T-cell (primary cell): ENCODE data around the gene CLCNKB. TPM values are rescaled to one million over a fixed set of nuclear protein-coding genes. Genes with fewer than 3 reads are reported as not detected.
"Not testable (repeated sequence)": the region's sequence is repeated elsewhere in the genome, so short reads cannot be mapped to it uniquely, and the experiment has no call there.

Experiments
- ATAC-seq, 4 experiments: fragments of 200-7000 bp in 3 of 4; fragments of 150-1000 bp in 1 of 4; cut with Tn5 transposase; replicated peaks in 1 of 4; 1 replicate in 3 of 4; 2 replicates in 1 of 4; pipeline ENCODE4 v1.10.0; 2021; ENCODE audit warnings: moderate library complexity in 3 of 4, mild to moderate bottlenecking in 2 of 4, moderate number of reproducible peaks in 1 of 4
- CTCF ChIA-PET, 2 donors: fragments of 300-600 bp; sonication (Branson Sonifier 250); formaldehyde crosslinking; loops; one replicate each; lab custom pipeline; 2022; ENCODE audit warnings: antibody characterized with exemption in 2 of 2; lab: Charles Lee
- POLR2A ChIA-PET, 2 donors: fragments of 300-600 bp; sonication (Branson Sonifier 250); formaldehyde crosslinking; loops; one replicate each; lab custom pipeline; 2022; ENCODE audit warnings: antibody characterized with exemption in 2 of 2; lab: Charles Lee
- DNase-seq, 35 experiments: peaks; one replicate each; pipeline versions ENCODE4 v3.0.0 to v3.0.0-alpha.2; 2013 to 2023
- H3K27ac ChIP-seq: one replicate; pipeline ENCODE4 v1.5.1; 2013; ENCODE audit warnings: low read length
- H3K27me3 ChIP-seq, 2 experiments: replicated peaks in 1 of 2; 1 replicate in 1 of 2; 2 replicates in 1 of 2; pipeline versions ENCODE4 v1.6.1 to v1.7.0; 2013; ENCODE audit warnings: low read length in 1 of 2, mixed read lengths in 1 of 2; ENCODE audit not compliant: control insufficient read depth in 2 of 2, insufficient read depth in 2 of 2; ENCODE audit errors: extremely low read depth in 1 of 2
- H3K36me3 ChIP-seq, 2 donors: 1 replicate in 1 of 2; 2 replicates in 1 of 2; pipeline versions ENCODE4 v1.6.1 to v1.7.0; 2013; ENCODE audit warnings: low read length in 1 of 2; ENCODE audit not compliant: control insufficient read depth in 2 of 2, insufficient read depth in 1 of 2; ENCODE audit errors: extremely low read depth in 1 of 2
- H3K4me1 ChIP-seq, 2 experiments: 1 replicate in 1 of 2; 2 replicates in 1 of 2; pipeline versions ENCODE4 v1.6.1 to v1.7.0; 2013; ENCODE audit warnings: low read length in 2 of 2, mixed read lengths in 1 of 2; ENCODE audit not compliant: insufficient read depth in 2 of 2, control insufficient read depth in 1 of 2; ENCODE audit errors: extremely low read depth in 1 of 2
- H3K4me3 ChIP-seq, 2 donors: 1 replicate in 1 of 2; 2 replicates in 1 of 2; pipeline versions ENCODE4 v1.5.1 to v1.7.0; 2013; ENCODE audit warnings: mild to moderate bottlenecking in 2 of 2, low read length in 1 of 2, moderate library complexity in 1 of 2; ENCODE audit not compliant: control insufficient read depth in 1 of 2; ENCODE audit errors: extremely low read depth in 1 of 2
- H3K9me3 ChIP-seq: 2 replicates; pipeline ENCODE4 v1.7.0; 2013
- H3K27ac Mint-ChIP-seq, 2 donors: one replicate each; pipeline ENCODE4 v1.8.0; 2020 to 2021; ENCODE audit warnings: mild to moderate bottlenecking in 2 of 2, mixed read lengths in 2 of 2
- H3K27me3 Mint-ChIP-seq, 2 donors: one replicate each; pipeline ENCODE4 v1.8.0; 2021 to 2022; ENCODE audit warnings: mixed read lengths in 2 of 2
- H3K36me3 Mint-ChIP-seq: one replicate; pipeline ENCODE4 v1.8.0; 2021; ENCODE audit warnings: mixed read lengths
- H3K4me1 Mint-ChIP-seq, 3 donors: one replicate each; pipeline ENCODE4 v1.8.0; 2020 to 2022; ENCODE audit warnings: mixed read lengths in 3 of 3, mild to moderate bottlenecking in 1 of 3
- H3K4me3 Mint-ChIP-seq, 3 donors: one replicate each; pipeline ENCODE4 v1.8.0; 2020 to 2022; ENCODE audit warnings: mild to moderate bottlenecking in 3 of 3, mixed read lengths in 3 of 3, moderate library complexity in 3 of 3
- H3K9me3 Mint-ChIP-seq, 3 donors: one replicate each; pipeline ENCODE4 v1.8.0; 2020 to 2022; ENCODE audit warnings: mixed read lengths in 3 of 3
- WGBS: methylation state at CpG from one replicate; pipeline ENCODE4 v1.1.5; 2013; ENCODE audit warnings: missing lambda C conversion rate; ENCODE audit not compliant: insufficient coverage; 5-methylcytosine and 5-hydroxymethylcytosine counted together
- total RNA-seq, 35 experiments: library from RNA in 6 of 35; stranded (reverse) in 6 of 35; fragments of 120-200 nt in 1 of 35; gene quantifications; one replicate each; pipeline versions ENCODE4 v1.2.1 to v1.2.4 and lab custom pipeline; 2013 to 2026

Gene CLCNKB
- total RNA-seq, 5 donors from 2014 or later (not counting 1 experiment from before 2014, with no cell fraction given): not detected

GRCh38 chr1:16039871-16040270 is 3.7 kb upstream of the CLCNKB start:
- ATAC-seq: not testable (repeated sequence)

GRCh38 chr1:16041200-16041599 is 2.4 kb upstream of the CLCNKB start:
- ATAC-seq (no peak), DNase-seq (no peak)
- 62% methylated on average over 8 of the region's 8 CpGs for WGBS
- H3K9me3 Mint-ChIP-seq: no peaks in the 10 kb centered on the region
- H3K27ac ChIP-seq: no peak overlapping the region
- ChIA-PET POLR2A (no interaction called here), CTCF (no interaction called here)
- no peaks in the 10 kb centered on the region for H3K9me3 ChIP-seq
- H3K27me3 Mint-ChIP-seq: peaks cover 2 to 3% of the 10 kb centered on the region in 2 donors
- no peak overlapping the region for H3K4me3 ChIP-seq
- no peaks in the 10 kb centered on the region for H3K36me3 ChIP-seq
- no peaks in the 10 kb centered on the region for H3K36me3 Mint-ChIP-seq
- H3K4me3 Mint-ChIP-seq: no peak overlapping the region
- no peaks in the 10 kb centered on the region for H3K4me1 Mint-ChIP-seq
- no peaks in the 10 kb centered on the region for H3K4me1 ChIP-seq
- H3K27me3 ChIP-seq: peaks cover 0 to 7% of the 10 kb centered on the region in 2 experiments
- H3K27ac Mint-ChIP-seq: no peak overlapping the region

More at GRCh38 chr1:16039871-16040270, 3.7 kb upstream of the CLCNKB start:
- 67% methylated on average over 1 of the region's 8 CpGs for WGBS
- POLR2A ChIA-PET, H3K4me3 Mint-ChIP-seq, H3K27ac ChIP-seq, H3K4me3 ChIP-seq, H3K36me3 ChIP-seq, H3K36me3 Mint-ChIP-seq, H3K4me1 Mint-ChIP-seq, CTCF ChIA-PET, H3K27ac Mint-ChIP-seq, H3K9me3 ChIP-seq, DNase-seq, H3K9me3 Mint-ChIP-seq, H3K4me1 ChIP-seq, H3K27me3 ChIP-seq, H3K27me3 Mint-ChIP-seq: not testable (repeated sequence)

GRCh38 chr1:16042096-16042495 is 1.5 kb upstream of the CLCNKB start:
- 78% methylated on average over 5 of the region's 9 CpGs for WGBS
- Histone ChIP-seq H3K9me3 (no peaks in the 10 kb centered on the region), H3K27me3 (peaks cover 0 to 10% of the 10 kb centered on the region in 2 experiments), H3K36me3 (no peaks in the 10 kb centered on the region), H3K4me3 (no peak overlapping the region), H3K27ac (no peak overlapping the region), H3K4me1 (no peaks in the 10 kb centered on the region)
- Mint-ChIP-seq H3K27ac (no peak overlapping the region), H3K4me1 (no peaks in the 10 kb centered on the region), H3K9me3 (no peaks in the 10 kb centered on the region), H3K27me3 (peaks cover 2 to 3% of the 10 kb centered on the region in 2 donors), H3K4me3 (no peak overlapping the region), H3K36me3 (no peaks in the 10 kb centered on the region)
- POLR2A ChIA-PET: no interaction called here
- CTCF ChIA-PET: interaction anchor here in 1 of 2 donors (0.6 kb wide), 1 partner anchor 35 kb away, joined by 3 read pairs; no protein-coding TSS in a partner anchor
- ATAC-seq (no peak), DNase-seq (no peak)

- H3K9me3 ChIP-seq, H3K27ac Mint-ChIP-seq, H3K27ac ChIP-seq, H3K36me3 Mint-ChIP-seq, H3K27me3 Mint-ChIP-seq, H3K9me3 Mint-ChIP-seq, H3K36me3 ChIP-seq, DNase-seq, CTCF ChIA-PET, ATAC-seq, H3K4me1 Mint-ChIP-seq, H3K4me3 Mint-ChIP-seq, POLR2A ChIA-PET, H3K4me3 ChIP-seq, H3K4me1 ChIP-seq: not testable (repeated sequence)
- peaks cover 0 to 14% of the 10 kb centered on the region in 2 experiments for H3K27me3 ChIP-seq
- WGBS: no CpG with 5 or more reads among the region's 9 CpGs
Observed at GRCh38 chr1:16042654-16043053, 928 bp upstream of the CLCNKB start.

GRCh38 chr1:16043950-16044349 is 368 bp downstream of the CLCNKB start:
- Mint-ChIP-seq H3K27ac (no peak overlapping the region), H3K9me3 (no peaks in the 10 kb centered on the region), H3K4me1 (peaks cover 0 to 2% (median 0%) of the 10 kb centered on the region in 3 donors), H3K36me3 (no peaks in the 10 kb centered on the region), H3K27me3 (peaks cover 2 to 6% of the 10 kb centered on the region in 2 donors), H3K4me3 (no peak overlapping the region)
- ATAC-seq (no peak), DNase-seq (no peak)
- Histone ChIP-seq H3K4me1 (peaks cover 2 to 6% of the 10 kb centered on the region in 2 experiments), H3K36me3 (no peaks in the 10 kb centered on the region), H3K27ac (no peak overlapping the region), H3K4me3 (no peak overlapping the region), H3K27me3 (peaks cover 0 to 26% of the 10 kb centered on the region in 2 experiments), H3K9me3 (no peaks in the 10 kb centered on the region)
- POLR2A ChIA-PET: no interaction called here
- 70% methylated on average over 3 of the region's 5 CpGs for WGBS
- CTCF ChIA-PET: interaction anchor here in 1 of 2 donors (0.6 kb wide), 1 partner anchor 229 kb away, joined by 6 read pairs; no protein-coding TSS in a partner anchor

- Mint-ChIP-seq H3K4me1 (peaks cover 0 to 5% (median 2%) of the 10 kb centered on the region in 3 donors), H3K4me3 (peak overlapping the region in 1 of 3 donors; percentile 67), H3K9me3 (no peaks in the 10 kb centered on the region), H3K27me3 (peaks cover 6 to 14% of the 10 kb centered on the region in 2 donors), H3K36me3 (no peaks in the 10 kb centered on the region), H3K27ac (no peak overlapping the region)
- Histone ChIP-seq H3K27me3 (peaks cover 0 to 49% of the 10 kb centered on the region in 2 experiments), H3K36me3 (no peaks in the 10 kb centered on the region), H3K4me3 (no peak overlapping the region), H3K9me3 (no peaks in the 10 kb centered on the region), H3K4me1 (peaks cover 2 to 9% of the 10 kb centered on the region in 2 experiments), H3K27ac (no peak overlapping the region)
- no peak for ATAC-seq
- DNase-seq: no peak
- CTCF ChIA-PET: no interaction called here
- WGBS: 75% methylated on average over 7 of the region's 7 CpGs
- POLR2A ChIA-PET: no interaction called here
Observed at GRCh38 chr1:16046842-16047241, 3.3 kb downstream of the CLCNKB start.
